ENCODE data around the gene MEIS1. TPM values are rescaled to one million over a fixed set of nuclear protein-coding genes. Genes with fewer than 3 reads are reported as not detected.

MEIS1 gene
- total and polyA plus RNA-seq, 2 experiments from 2014 or later: 0.16 to 0.28 TPM

GRCh38 chr2:66418381-66418780 is 16.5 kb upstream of the MEIS1 start:
- no peak overlapping the region for H3K4me3 Mint-ChIP-seq
- no peak overlapping the region for H3K27ac Mint-ChIP-seq
- Histone ChIP-seq H3K27me3 (ENCODE audit: insufficient read depth) (peaks cover 28% of the 10 kb centered on the region), H3K4me2 (no peak overlapping the region), H3K79me2 (replicated peaks; ENCODE audit: insufficient read depth) (no peaks in the 10 kb centered on the region), H3K36me3 (ENCODE audit: insufficient read depth) (no peaks in the 10 kb centered on the region), H3K27ac (ENCODE audit: low read depth) (no peak overlapping the region), H4K20me1 (replicated peaks; ENCODE audit: insufficient read depth) (no peaks in the 10 kb centered on the region), H3K4me1 (ENCODE audit: insufficient read depth) (peaks cover 13% of the 10 kb centered on the region), H3K9me2 (ENCODE audit: insufficient read depth) (no peaks in the 10 kb centered on the region), H2AFZ (no peak overlapping the region), H3F3A (replicated peaks; ENCODE audit: low read depth) (no peaks in the 10 kb centered on the region), H3K4me3 (no peak overlapping the region)
- no peaks in the 10 kb centered on the region for H3K9me3 Mint-ChIP-seq
- ATAC-seq (no peak), DNase-seq (ENCODE audit: low spot score) (no peak)
- H3K36me3 Mint-ChIP-seq (ENCODE audit: low read depth): no peaks in the 10 kb centered on the region
- peaks cover 1% of the 10 kb centered on the region for H3K27me3 Mint-ChIP-seq (ENCODE audit: insufficient read depth, low read depth, poor library complexity)
- peaks cover 16% of the 10 kb centered on the region for H3K4me1 Mint-ChIP-seq
- TF ChIP-seq ZNF114 (CRISPR knock-in tag; IDR thresholded peaks at IDR 0.05) (no peak), STAT1 (IDR thresholded peaks at IDR 0.05; ENCODE audit: unreplicated experiment) (no peak), JUNB (IDR thresholded peaks at IDR 0.05; ENCODE audit: unreplicated experiment) (no peak)

- no peaks in the 10 kb centered on the region for H4K20me1 ChIP-seq (replicated peaks; ENCODE audit: insufficient read depth)
- H3K36me3 ChIP-seq (ENCODE audit: insufficient read depth): no peaks in the 10 kb centered on the region
- no peaks in the 10 kb centered on the region for H3K4me1 ChIP-seq (ENCODE audit: insufficient read depth)
- Mint-ChIP-seq H3K9me3 (no peaks in the 10 kb centered on the region), H3K4me3 (no peak overlapping the region), H3K27me3 (ENCODE audit: insufficient read depth, low read depth, poor library complexity) (peaks cover 24% of the 10 kb centered on the region), H3K27ac (no peak overlapping the region), H3K36me3 (ENCODE audit: low read depth) (no peaks in the 10 kb centered on the region), H3K4me1 (peaks cover 14% of the 10 kb centered on the region)
- H3K9me2 ChIP-seq (ENCODE audit: insufficient read depth): no peaks in the 10 kb centered on the region
- no peak for DNase-seq (ENCODE audit: low spot score)
- no peaks in the 10 kb centered on the region for H3K79me2 ChIP-seq (replicated peaks; ENCODE audit: insufficient read depth)
- H3F3A ChIP-seq (replicated peaks; ENCODE audit: low read depth): no peaks in the 10 kb centered on the region
- no peak overlapping the region for H3K27ac ChIP-seq (ENCODE audit: low read depth)
- no peak overlapping the region for H3K4me3 ChIP-seq
- no peak for ATAC-seq
- H3K4me2 ChIP-seq: no peak overlapping the region
- H3K27me3 ChIP-seq (ENCODE audit: insufficient read depth): peaks cover 61% of the 10 kb centered on the region
- no peak for TF ChIP-seq ETS1 (IDR thresholded peaks at IDR 0.05)
- TF ChIP-seq NANOG (IDR thresholded peaks at IDR 0.05; ENCODE audit: borderline replicate concordance): no peak
- no peak for TF ChIP-seq ZNF114 (CRISPR knock-in tag; IDR thresholded peaks at IDR 0.05)
- no peak overlapping the region for H2AFZ ChIP-seq
Observed at GRCh38 chr2:66421612-66422011, 13.3 kb upstream of the MEIS1 start.

GRCh38 chr2:66423391-66424124 is 11.4 kb upstream of the MEIS1 start:
- peaks cover 10% of the 10 kb centered on the region for H3K4me1 ChIP-seq (ENCODE audit: insufficient read depth)
- Mint-ChIP-seq H3K9me3 (no peaks in the 10 kb centered on the region), H3K27me3 (ENCODE audit: insufficient read depth, low read depth, poor library complexity) (peaks cover 42% of the 10 kb centered on the region), H3K4me1 (peaks cover 23% of the 10 kb centered on the region), H3K4me3 (no peak overlapping the region), H3K36me3 (ENCODE audit: low read depth) (no peaks in the 10 kb centered on the region), H3K27ac (no peak overlapping the region)
- no peaks in the 10 kb centered on the region for H3K36me3 ChIP-seq (ENCODE audit: insufficient read depth)
- no peak overlapping the region for H3K4me2 ChIP-seq
- no peak overlapping the region for H3K27ac ChIP-seq (ENCODE audit: low read depth)
- no peak overlapping the region for H2AFZ ChIP-seq
- ATAC-seq (no peak), DNase-seq (ENCODE audit: low spot score) (no peak)
- H3K27me3 ChIP-seq (ENCODE audit: insufficient read depth): peaks cover 80% of the 10 kb centered on the region
- H3K79me2 ChIP-seq (replicated peaks; ENCODE audit: insufficient read depth): no peaks in the 10 kb centered on the region
- H3K4me3 ChIP-seq: no peak overlapping the region
- H4K20me1 ChIP-seq (replicated peaks; ENCODE audit: insufficient read depth): no peaks in the 10 kb centered on the region
- H3F3A ChIP-seq (replicated peaks; ENCODE audit: low read depth): no peaks in the 10 kb centered on the region
- H3K9me2 ChIP-seq (ENCODE audit: insufficient read depth): no peaks in the 10 kb centered on the region
- TF ChIP-seq STAT1 (IDR thresholded peaks at IDR 0.05; ENCODE audit: unreplicated experiment) (no peak), ZNF331 (CRISPR knock-in tag; IDR thresholded peaks at IDR 0.05; ENCODE audit: low read depth) (no peak), REST (IDR thresholded peaks at IDR 0.05; ENCODE audit: unreplicated experiment) (no peak), POLR2AphosphoS5 (IDR thresholded peaks at IDR 0.05; ENCODE audit: low read depth) (no peak), ZNF114 (CRISPR knock-in tag; IDR thresholded peaks at IDR 0.05) (no peak)
